ENCODE measurements around the gene DOCK4.

DNA sequence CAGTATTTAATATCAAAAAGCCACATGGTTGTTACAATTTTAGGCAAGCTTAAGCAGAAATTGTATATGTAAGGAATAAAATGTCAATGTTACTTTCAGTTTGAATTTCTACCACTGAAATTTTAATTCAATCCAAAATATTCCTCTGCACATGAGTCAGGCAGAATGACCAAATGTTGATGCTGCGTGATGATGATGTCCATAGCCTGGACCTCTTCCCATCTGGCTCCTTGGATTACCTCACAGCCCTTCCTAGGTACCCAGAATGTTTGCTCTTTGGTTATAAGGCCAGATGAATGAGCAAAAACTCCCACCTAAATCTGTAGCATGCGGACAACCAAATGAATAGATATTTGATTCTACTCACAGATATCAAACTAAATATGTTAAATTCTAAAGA is 385.6 kb downstream of the DOCK4 start:
- TF ChIP-seq, protein P1, sequence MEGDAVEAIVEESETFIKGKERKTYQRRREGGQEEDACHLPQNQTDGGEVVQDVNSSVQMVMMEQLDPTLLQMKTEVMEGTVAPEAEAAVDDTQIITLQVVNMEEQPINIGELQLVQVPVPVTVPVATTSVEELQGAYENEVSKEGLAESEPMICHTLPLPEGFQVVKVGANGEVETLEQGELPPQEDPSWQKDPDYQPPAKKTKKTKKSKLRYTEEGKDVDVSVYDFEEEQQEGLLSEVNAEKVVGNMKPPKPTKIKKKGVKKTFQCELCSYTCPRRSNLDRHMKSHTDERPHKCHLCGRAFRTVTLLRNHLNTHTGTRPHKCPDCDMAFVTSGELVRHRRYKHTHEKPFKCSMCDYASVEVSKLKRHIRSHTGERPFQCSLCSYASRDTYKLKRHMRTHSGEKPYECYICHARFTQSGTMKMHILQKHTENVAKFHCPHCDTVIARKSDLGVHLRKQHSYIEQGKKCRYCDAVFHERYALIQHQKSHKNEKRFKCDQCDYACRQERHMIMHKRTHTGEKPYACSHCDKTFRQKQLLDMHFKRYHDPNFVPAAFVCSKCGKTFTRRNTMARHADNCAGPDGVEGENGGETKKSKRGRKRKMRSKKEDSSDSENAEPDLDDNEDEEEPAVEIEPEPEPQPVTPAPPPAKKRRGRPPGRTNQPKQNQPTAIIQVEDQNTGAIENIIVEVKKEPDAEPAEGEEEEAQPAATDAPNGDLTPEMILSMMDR (IDR thresholded peaks at IDR 0.05; ENCODE audit: insufficient read depth, low read length, poor library complexity, severe bottlenecking), result no peak
- TF ChIP-seq EZH2phosphoT487 (conservative IDR thresholded peaks at IDR 0.05; ENCODE audit: low read length), result no peak
